ENCODE data around the gene PPFIA1.

GRCh38 chr11:70353900-70354568 lies 83.5 kb downstream of the PPFIA1 start:
- TF ChIP-seq POLR2A (IDR thresholded peaks at IDR 0.05; ENCODE audit: low read length): no peak
- no peak for TF ChIP-seq GATA1 (IDR thresholded peaks at IDR 0.05; ENCODE audit: low read depth, low read length)
